Thoracic aorta (tissue), 2 donors: ENCODE data around the gene ABCG4. TPM values are rescaled to one million over a fixed set of nuclear protein-coding genes. Genes with fewer than 3 reads are reported as not detected.

Source experiments
- ATAC-seq: fragments of 150-250 bp; one replicate; pipeline ENCODE4 v1.8.0; 2017; ENCODE audit warnings: low read depth; ENCODE audit not compliant: insufficient number of reproducible peaks, low FRiP score
- DNase-seq: peaks from one replicate; pipeline ENCODE4 v3.0.0-alpha.2; 2020; ENCODE audit warnings: low spot score
- H3K27ac ChIP-seq, 2 donors: fragments of 200-600 bp; sonication (generic); 1 replicate in 1 of 2; 2 replicates in 1 of 2; pipeline ENCODE4 v1.5.1; 2016; ENCODE audit warnings: mild to moderate bottlenecking in 2 of 2, moderate library complexity in 2 of 2
- H3K27me3 ChIP-seq: fragments of 200-600 bp; sonication (generic); replicated peaks from 2 replicates; pipeline ENCODE4 v1.6.0; 2016; ENCODE audit warnings: mild to moderate bottlenecking; ENCODE audit not compliant: insufficient read depth
- H3K36me3 ChIP-seq: fragments of 200-600 bp; sonication (generic); one replicate; pipeline ENCODE4 v1.5.1; 2016
- H3K4me1 ChIP-seq, 2 donors: fragments of 200-600 bp; sonication (generic); 1 replicate in 1 of 2; 2 replicates in 1 of 2; pipeline versions ENCODE4 v1.5.1 to v1.6.0; 2016; ENCODE audit warnings: low read depth in 2 of 2, mild to moderate bottlenecking in 1 of 2; ENCODE audit not compliant: control insufficient read depth in 1 of 2
- H3K4me3 ChIP-seq: fragments of 200-600 bp; sonication (generic); 2 replicates; pipeline ENCODE4 v1.5.1; 2016; ENCODE audit warnings: mild to moderate bottlenecking
- H3K9me3 ChIP-seq: fragments of 200-600 bp; sonication (generic); 2 replicates; pipeline ENCODE4 v1.5.1; 2016
- CTCF ChIP-seq: fragments of 200-600 bp; sonication (generic); IDR thresholded peaks from one replicate; pipeline ENCODE4 v1.5.1; 2019; ENCODE audit warnings: antibody characterized with exemption
- total RNA-seq, 2 donors: library from RNA; depleted of rRNA; stranded (reverse); fragments of >200 nt; gene quantifications; one replicate each; pipeline versions ENCODE4 v1.1.0 to v1.2.3, GENCODE V29; 2016

The ABCG4 gene
- total RNA-seq, 2 donors from 2014 or later = 1.6 TPM; not detected in 1

- H3K9me3 ChIP-seq = no peaks in the 10 kb centered on the region
- H3K36me3 ChIP-seq = peaks cover 10% of the 10 kb centered on the region
- DNase-seq (no peak), ATAC-seq (no peak)
- H3K4me3 ChIP-seq = no peak overlapping the region
- TF ChIP-seq CTCF = no peak
- no peaks in the 10 kb centered on the region for H3K27me3 ChIP-seq
- no peaks in the 10 kb centered on the region for H3K4me1 ChIP-seq
- H3K27ac ChIP-seq = no peak overlapping the region
Observed at GRCh38 chr11:119185981-119186634, 37.3 kb downstream of the ABCG4 start.

GRCh38 chr11:119187123-119187892 lies 38.5 kb downstream of the ABCG4 start:
- Histone ChIP-seq H3K27ac (no peak overlapping the region), H3K36me3 (peaks cover 10% of the 10 kb centered on the region), H3K4me1 (no peaks in the 10 kb centered on the region), H3K9me3 (no peaks in the 10 kb centered on the region), H3K4me3 (no peak overlapping the region), H3K27me3 (no peaks in the 10 kb centered on the region)
- no peak for DNase-seq
- no peak for TF ChIP-seq CTCF
- ATAC-seq = no peak

- Histone ChIP-seq H3K27me3 (no peaks in the 10 kb centered on the region), H3K36me3 (peaks cover 7% of the 10 kb centered on the region), H3K27ac (no peak overlapping the region), H3K4me3 (no peak overlapping the region), H3K4me1 (no peaks in the 10 kb centered on the region), H3K9me3 (no peaks in the 10 kb centered on the region)
- TF ChIP-seq CTCF = no peak
- DNase-seq (no peak), ATAC-seq (no peak)
Observed at GRCh38 chr11:119188067-119188466, 39.2 kb downstream of the ABCG4 start.

- no peaks in the 10 kb centered on the region for H3K36me3 ChIP-seq
- DNase-seq (no peak), ATAC-seq (no peak)
- no peak overlapping the region for H3K4me3 ChIP-seq
- TF ChIP-seq CTCF = no peak
- H3K4me1 ChIP-seq = no peaks in the 10 kb centered on the region
- no peak overlapping the region for H3K27ac ChIP-seq
- H3K9me3 ChIP-seq = no peaks in the 10 kb centered on the region
- no peaks in the 10 kb centered on the region for H3K27me3 ChIP-seq
Observed at GRCh38 chr11:119188887-119189286, 40.0 kb downstream of the ABCG4 start.

GRCh38 chr11:119189393-119189792 lies 40.5 kb downstream of the ABCG4 start:
- no peak overlapping the region for H3K4me3 ChIP-seq
- no peak for TF ChIP-seq CTCF
- no peak overlapping the region for H3K27ac ChIP-seq
- DNase-seq (no peak), ATAC-seq (no peak)
- H3K27me3 ChIP-seq = no peaks in the 10 kb centered on the region
- no peaks in the 10 kb centered on the region for H3K4me1 ChIP-seq
- no peaks in the 10 kb centered on the region for H3K36me3 ChIP-seq
- H3K9me3 ChIP-seq = no peaks in the 10 kb centered on the region
